K562 (cell line): ENCODE data around the gene WFIKKN1.

Experiments used
- CREM ChIP-seq: IDR thresholded peaks from 2 replicates; pipeline ENCODE4 v1.6.1; 2014; ENCODE audit warnings: antibody characterized with exemption, low read depth
- KDM1A ChIP-seq, 2 experiments: fragments of 450-650 bp; IDR thresholded peaks; 2 replicates each; pipeline ENCODE4 v1.6.1; 2016; ENCODE audit warnings: mild to moderate bottlenecking in 2 of 2
- NR2C2 ChIP-seq, 2 experiments: fragments of 200-800 bp in 1 of 2; sonication (Bioruptor generic) in 1 of 2; sonication (generic) in 1 of 2; formaldehyde crosslinking in 1 of 2; IDR thresholded peaks; 2 replicates each; pipeline versions ENCODE4 v1.6.1 to v1.8.0; 2016 to 2022; ENCODE audit warnings: mild to moderate bottlenecking in 1 of 2, missing compliant biosample characterization in 1 of 2, missing genetic modification characterization in 1 of 2, missing genetic modification reagents in 1 of 2
- TAF9B ChIP-seq: fragments of 450-650 bp; IDR thresholded peaks from 2 replicates; pipeline ENCODE4 v1.6.1; 2018; ENCODE audit warnings: mild to moderate bottlenecking; ENCODE audit not compliant: partially characterized antibody

DNA sequence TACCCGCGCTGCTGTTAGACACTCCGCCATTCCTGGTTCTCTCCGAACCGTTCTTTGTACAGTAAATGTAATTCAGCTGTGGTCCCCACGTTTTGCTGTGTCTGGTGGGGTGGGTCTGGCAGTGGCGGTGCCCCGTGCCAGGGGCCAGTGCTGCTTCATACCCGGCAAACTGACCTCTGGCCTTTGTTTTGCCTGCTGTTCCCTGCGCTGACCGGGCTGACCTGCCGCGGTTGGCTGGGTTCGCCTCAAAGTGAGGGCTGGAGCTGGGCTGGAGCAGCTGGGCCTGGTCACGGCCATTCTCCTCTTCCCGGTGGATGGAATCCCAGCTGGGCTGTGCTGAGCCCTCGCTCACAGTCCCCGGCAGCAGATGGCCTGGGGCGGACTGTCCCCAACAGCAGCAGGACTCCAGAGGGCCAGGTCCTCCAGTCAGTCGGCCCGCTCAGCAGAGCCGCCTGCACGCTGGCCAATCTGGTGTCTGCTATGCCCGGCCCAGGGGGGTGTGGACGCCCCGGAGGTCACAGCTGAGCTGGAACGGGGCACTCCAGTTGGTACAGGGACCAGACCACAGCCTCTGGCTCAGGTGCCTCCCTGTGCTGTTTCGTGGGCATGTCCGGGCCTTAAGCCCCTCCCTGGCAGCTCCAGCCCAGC is 1.5 kb upstream of the WFIKKN1 start:
- TF ChIP-seq NR2C2 (CRISPR knock-in tag; IDR thresholded peaks at IDR 0.05) (no peak), NR2C2 (tag; IDR thresholded peaks at IDR 0.05) (no peak), TAF9B (no peak), KDM1A (IDR thresholded peaks at IDR 0.05) (no peak), CREM (no peak)
